Activated T-helper 1 cell treated with anti-CD3 and anti-CD28 coated beads, Interleukin-2, amount 50 U/mL, for 16 hours (primary cell): ENCODE data around the gene RYR2.

Experiments
- DNase-seq, 2 donors: peaks; one replicate each; pipeline ENCODE4 v3.0.0-alpha.2; 2020; ENCODE audit warnings: low read depth in 1 of 2, low spot score in 1 of 2

RYR2 gene

GRCh38 chr1:237416924-237417655, 375.1 kb downstream of the RYR2 start:
- no peak for DNase-seq

DNA sequence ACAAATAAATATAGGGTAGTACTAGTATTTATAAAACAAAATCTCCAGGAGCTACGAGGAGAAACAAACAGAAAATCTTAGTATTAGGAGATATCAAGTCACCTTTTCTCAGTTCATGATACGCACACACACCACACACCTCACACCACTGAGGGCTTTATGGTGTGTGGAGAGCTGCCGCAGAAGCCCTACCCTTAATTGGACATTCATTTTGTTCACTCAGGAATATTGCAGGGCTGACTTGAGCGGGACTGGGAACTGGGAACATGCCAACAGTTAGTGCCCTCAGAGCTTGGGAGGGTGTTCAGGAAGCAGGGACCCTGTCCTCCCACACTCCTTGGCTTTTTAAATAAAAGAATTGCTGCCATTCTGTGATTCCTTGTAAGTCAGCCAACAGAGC, 386.8 kb downstream of the RYR2 start:
- DNase-seq = no peak

DNA sequence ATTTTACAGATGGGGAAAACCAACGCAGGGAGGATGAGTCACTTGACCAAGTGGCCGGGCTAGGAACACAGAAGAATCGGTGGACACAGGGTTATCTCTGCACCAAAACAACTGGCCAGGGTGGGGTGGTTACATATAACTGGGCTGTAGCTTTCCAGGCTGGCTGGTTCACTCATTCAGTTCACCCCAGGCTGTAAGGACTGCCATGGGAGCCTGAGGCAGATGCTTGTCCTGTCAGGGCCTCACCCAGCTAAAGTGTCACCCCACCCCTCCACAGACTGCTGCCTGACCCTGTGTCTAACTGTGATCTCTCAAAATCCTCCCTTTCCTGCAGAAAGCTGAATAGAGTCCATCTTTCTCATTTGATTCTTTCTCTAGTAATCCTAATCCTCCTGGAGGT, 387.3 kb downstream of the RYR2 start:
- DNase-seq = no peak

- DNase-seq = no peak
Measured at GRCh38 chr1:237431448-237431847, 389.5 kb downstream of the RYR2 start.

DNA sequence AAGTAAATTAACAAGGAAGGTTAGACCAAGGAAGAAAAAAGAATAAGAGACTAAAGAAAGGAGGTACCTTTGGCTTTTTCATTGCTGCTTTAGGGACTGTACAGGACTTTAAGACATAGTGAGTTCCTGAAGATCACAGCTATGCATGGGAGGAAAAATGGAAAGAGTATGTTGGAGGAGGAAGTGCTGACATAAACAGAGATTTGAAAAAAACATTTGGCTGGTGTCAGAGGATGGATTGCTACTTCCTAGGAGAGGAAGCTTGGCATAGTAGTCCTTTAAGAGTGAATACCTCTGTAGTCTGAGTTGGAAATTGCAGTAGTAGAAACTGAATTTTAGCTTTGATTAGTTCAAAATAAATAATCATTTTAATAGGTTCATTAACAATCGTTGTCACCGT, 398.4 kb downstream of the RYR2 start:
- no peak for DNase-seq

GRCh38 chr1:237444120-237444790, 402.3 kb downstream of the RYR2 start:
- no peak for DNase-seq

DNA sequence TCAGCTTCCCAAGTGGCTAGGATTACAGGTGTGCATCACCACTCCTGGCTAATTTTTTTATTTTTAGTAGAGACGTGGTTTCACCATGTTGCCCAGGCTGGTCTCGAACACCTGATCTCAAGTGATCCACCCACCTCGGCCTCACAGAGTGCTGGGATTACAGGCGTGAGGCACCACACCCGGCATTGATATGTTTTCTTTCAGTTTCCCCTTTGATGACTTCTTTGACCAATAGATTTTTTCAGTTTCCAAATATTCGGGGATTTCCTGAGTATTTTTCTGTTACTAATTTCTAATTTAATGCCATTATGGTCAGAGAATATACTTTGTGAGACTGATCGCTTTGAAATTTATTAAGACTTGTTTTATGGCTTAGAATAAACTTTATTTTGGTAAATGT, 406.1 kb downstream of the RYR2 start:
- no peak for DNase-seq

GRCh38 chr1:237457573-237457972, 415.6 kb downstream of the RYR2 start:
- DNase-seq = no peak

DNA sequence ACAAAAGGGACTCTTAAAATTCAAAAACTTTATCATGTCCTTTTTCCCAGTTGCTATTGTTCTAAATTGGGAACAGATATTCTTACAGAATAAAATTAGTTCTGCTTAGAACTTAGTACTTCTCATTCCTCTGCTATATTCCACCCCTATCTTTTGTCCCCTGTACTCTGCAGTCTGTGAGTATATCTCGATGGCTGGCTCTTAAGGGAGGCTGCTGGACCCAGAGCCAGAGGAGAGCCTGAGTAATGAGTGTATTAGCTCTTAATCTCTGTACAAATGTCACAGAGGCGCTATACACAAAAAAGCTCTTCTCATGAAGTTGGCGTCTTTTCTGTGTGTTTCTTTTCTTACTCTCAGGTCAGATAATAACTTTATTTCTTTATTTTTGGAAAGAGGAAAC, 425.3 kb downstream of the RYR2 start:
- no peak for DNase-seq

GRCh38 chr1:237470712-237471338, 428.8 kb downstream of the RYR2 start:
- no peak for DNase-seq

- no peak for DNase-seq
Measured at GRCh38 chr1:237471377-237471776, 429.4 kb downstream of the RYR2 start.

DNA sequence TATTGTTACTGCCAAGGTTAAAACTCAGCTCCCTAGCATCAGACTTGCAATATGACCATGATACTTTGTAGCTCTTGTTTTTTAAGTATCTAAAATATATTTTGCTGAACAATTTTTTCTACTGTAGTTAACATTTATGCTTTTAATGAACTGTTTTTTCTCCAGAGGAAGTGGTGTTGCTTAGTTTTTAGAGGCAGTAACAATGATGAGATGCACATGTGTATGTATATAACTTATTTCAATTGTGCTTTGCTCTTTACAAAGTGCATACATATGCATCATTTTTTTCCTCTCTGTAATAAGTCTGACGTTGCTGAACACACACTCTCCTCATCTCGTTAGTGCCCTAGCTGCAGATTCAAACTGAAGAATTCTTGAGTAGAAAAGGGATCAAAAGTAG, 430.0 kb downstream of the RYR2 start:
- no peak for DNase-seq

DNA sequence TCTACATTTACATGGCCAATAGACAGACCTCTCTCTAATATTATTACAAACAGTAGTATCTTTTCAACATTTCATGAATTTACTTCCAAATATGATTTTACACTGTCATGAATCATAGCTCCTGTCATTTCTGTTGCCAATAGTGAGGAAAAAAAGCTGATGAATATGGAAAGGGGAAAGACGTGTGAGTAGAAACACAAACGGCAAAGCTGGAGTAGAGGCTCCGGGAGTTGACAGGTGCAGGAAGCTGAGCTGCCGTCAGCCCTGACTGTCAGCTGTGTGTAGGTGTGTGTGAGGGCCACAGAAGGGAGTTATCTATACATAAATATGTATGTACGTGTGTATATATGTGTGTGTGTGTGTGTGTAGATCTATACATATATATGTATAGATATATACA, 431.9 kb downstream of the RYR2 start:
- DNase-seq = no peak

- no peak for DNase-seq
Measured at GRCh38 chr1:237478082-237478481, 436.1 kb downstream of the RYR2 start.

DNA sequence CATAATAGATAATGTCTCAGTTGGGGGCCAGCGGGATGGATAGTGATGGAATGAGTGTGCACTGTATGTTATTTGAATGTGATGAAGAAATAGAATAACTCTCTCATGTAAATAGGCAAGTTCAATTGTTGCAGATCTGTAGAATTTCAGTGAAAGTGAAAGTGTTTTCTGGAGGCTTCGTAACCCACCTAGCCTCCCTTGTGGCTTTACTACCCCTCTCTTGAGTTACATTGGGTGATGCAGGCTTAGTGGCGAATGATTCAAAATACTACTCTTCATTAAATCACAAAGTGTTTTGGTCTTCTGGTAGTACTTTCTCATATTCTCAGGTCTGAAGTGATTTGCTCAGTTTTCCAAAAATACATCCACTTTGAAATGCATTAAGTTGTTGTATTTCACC, 436.9 kb downstream of the RYR2 start:
- no peak for DNase-seq

GRCh38 chr1:237482777-237483176, 440.8 kb downstream of the RYR2 start:
- DNase-seq = no peak

DNA sequence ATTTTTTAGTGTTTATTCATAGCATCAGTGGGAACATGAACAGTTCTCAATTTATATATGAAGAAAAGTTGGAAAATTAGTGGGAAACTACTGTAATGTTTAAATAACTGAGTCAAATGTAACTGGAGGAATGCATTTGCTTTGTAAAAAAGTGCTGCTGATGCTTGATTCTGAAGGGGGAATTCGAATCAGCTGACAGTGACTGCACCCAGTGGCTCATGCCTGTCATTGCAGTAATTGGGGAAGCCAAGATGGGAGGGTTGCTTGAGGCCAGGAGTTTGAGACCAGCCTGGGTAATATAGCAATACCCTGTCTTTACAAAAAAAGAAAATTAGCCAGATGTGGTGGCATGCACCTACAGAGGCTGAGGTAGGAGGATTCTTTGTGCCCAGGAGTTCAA, 450.4 kb downstream of the RYR2 start:
- DNase-seq = no peak

DNA sequence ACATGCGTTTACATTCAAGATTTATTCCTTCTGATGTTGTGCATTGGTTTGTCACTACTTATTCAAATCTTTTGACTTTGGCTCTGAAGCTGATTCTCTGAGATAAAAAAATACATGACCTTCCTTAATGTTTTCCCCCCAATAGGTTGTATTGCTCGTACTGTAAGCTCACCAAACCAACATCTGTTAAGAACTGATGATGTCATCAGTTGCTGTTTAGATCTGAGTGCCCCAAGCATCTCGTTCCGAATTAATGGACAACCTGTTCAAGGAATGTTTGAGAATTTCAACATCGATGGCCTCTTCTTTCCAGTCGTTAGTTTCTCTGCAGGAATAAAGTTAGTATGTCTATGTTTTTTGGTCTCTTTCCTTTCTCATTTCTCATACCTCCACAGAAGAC, 458.6 kb downstream of the RYR2 start:
- DNase-seq = no peak

GRCh38 chr1:237503292-237503691, 461.3 kb downstream of the RYR2 start:
- DNase-seq = no peak

GRCh38 chr1:237507005-237507404, 465.0 kb downstream of the RYR2 start:
- DNase-seq = no peak

DNA sequence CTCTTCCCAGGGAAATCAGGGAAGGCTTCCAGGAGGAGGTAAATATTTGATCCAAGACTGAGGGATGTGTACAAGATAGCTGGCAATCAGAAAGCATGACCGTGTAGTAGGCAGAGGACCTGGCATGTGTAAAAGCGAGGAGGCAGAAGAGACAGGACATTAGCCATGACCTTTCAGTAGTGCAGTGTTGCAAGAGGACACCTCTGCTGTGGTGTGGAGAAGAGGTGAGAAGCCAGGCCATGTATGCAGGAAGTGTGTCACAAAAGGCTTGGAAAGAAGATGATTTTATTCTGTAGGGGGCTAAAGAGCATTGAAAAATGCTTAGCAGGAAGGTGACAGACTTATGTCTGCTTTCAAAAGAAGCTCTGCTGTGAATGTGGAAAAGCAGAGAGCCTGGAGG, 467.8 kb downstream of the RYR2 start:
- DNase-seq = no peak

DNA sequence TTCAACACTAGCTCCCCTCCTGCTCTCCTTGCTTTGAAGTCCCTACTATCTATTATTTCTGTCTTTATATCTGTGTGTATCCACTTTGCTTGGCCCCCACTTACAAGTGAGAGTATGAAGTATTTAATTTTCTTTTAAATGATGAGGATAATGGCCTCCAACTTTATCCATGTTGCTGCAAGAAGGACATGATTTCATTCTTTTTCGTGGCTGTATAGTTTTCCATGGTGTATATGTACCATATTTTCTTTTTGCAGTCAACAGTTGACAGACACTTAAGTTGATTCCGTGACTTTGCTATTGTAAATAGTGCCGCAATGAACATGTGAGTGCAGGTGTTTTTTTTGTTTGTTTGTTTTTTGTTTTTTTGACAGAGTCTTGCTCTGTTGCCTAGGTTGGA, 483.1 kb downstream of the RYR2 start:
- no peak for DNase-seq

GRCh38 chr1:237527761-237528160, 485.8 kb downstream of the RYR2 start:
- DNase-seq = no peak
